ENCODE results near the gene YIPF3.

Gene YIPF3

GRCh38 chr6:43510827-43511163, 5.9 kb downstream of the YIPF3 start:
- ChIA-PET CTCF (interaction anchor here (0.7 to 7.8 kb wide), 4 partner anchors 14 to 280 kb away, joined by 3 to 77 read pairs (median 4); no protein-coding TSS in a partner anchor), POLR2A (interaction anchor here (0.9 to 1.1 kb wide), 2 partner anchors 9 to 286 kb away, joined by 3 to 5 read pairs; no protein-coding TSS in a partner anchor)
- no peak for TF ChIP-seq CTCF (IDR thresholded peaks at IDR 0.05; ENCODE audit: control extremely low read depth, extremely low read depth, low read depth, missing control alignments)
- no peak for DNase-seq (ENCODE audit: extremely low spot score)

GRCh38 chr6:43509984-43510826, 6.5 kb downstream of the YIPF3 start, which contains the start of gene LRRC73:
TSS of gene LRRC73 (minus strand) at chr6:43510346. CDS start at chr6:43509785, 561 bp downstream.
- no peak for TF ChIP-seq CTCF (IDR thresholded peaks at IDR 0.05; ENCODE audit: control extremely low read depth, extremely low read depth, low read depth, missing control alignments)
- peak; percentile 86 for DNase-seq (ENCODE audit: extremely low spot score)
- POLR2A ChIA-PET = interaction anchor here (0.5 to 1.1 kb wide), 3 partner anchors 9 to 285 kb away, joined by 3 to 5 read pairs (median 3); partner anchors contain the start of gene TJAP1
- CTCF ChIA-PET = interaction anchor here (0.7 to 7.8 kb wide), 7 partner anchors 9 to 281 kb away, joined by 3 to 77 read pairs (median 4); partner anchors contain the start of gene DNPH1

- POLR2A ChIA-PET = interaction anchor here (0.5 to 1.1 kb wide), 3 partner anchors 8 to 285 kb away, joined by 3 to 5 read pairs (median 3); partner anchors contain the start of gene TJAP1
- TF ChIP-seq CTCF (IDR thresholded peaks at IDR 0.05; ENCODE audit: control extremely low read depth, extremely low read depth, low read depth, missing control alignments) = no peak
- CTCF ChIA-PET = interaction anchor here (1.0 to 7.8 kb wide), 8 partner anchors 10 to 280 kb away, joined by 4 to 125 read pairs (median 30); partner anchors contain the start of genes DLK2, DNPH1, POLR1C and YIPF3
- no peak for DNase-seq (ENCODE audit: extremely low spot score)
These were observed 7.4 kb downstream of the YIPF3 start for GRCh38 chr6:43509142-43509983.

- POLR2A ChIA-PET = no interaction called here
These were observed 8.1 kb downstream of the YIPF3 start for GRCh38 chr6:43508481-43509141.

More at GRCh38 chr6:43508481-43509141, 8.1 kb downstream of the YIPF3 start:
- no peak for TF ChIP-seq CTCF (IDR thresholded peaks at IDR 0.05; ENCODE audit: control extremely low read depth, extremely low read depth, low read depth, missing control alignments)
- CTCF ChIA-PET = interaction anchor here (1.4 to 7.8 kb wide), 15 partner anchors 10 to 279 kb away, joined by 4 to 125 read pairs (median 16); partner anchors contain the start of genes DLK2, DNPH1, POLR1C and TJAP1
- no peak for DNase-seq (ENCODE audit: extremely low spot score)

All from GM10248 (cell line).